Measurements from ENCODE around the gene PSME4.

DNA sequence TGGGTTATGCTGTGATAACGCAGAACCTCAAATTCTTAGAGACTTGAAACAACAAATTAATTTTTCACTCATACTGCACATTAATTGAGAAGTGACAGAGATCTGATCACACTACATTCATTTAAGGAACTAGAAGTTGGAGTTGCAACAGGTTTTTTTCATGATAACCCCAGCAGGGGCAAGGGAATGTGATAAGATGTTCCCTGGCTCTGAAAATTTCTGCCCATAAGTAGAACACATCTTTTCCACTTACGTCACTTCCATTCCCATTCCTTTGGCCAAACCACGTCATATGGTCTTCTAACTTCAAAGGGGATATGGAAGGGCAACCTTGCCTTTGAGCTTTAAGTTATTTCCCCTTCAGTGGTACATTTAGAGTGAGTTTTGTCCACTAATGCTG is 29.7 kb upstream of the PSME4 start:
- TF ChIP-seq POLR2A (IDR thresholded peaks at IDR 0.05): no peak
- TF ChIP-seq, protein P1, sequence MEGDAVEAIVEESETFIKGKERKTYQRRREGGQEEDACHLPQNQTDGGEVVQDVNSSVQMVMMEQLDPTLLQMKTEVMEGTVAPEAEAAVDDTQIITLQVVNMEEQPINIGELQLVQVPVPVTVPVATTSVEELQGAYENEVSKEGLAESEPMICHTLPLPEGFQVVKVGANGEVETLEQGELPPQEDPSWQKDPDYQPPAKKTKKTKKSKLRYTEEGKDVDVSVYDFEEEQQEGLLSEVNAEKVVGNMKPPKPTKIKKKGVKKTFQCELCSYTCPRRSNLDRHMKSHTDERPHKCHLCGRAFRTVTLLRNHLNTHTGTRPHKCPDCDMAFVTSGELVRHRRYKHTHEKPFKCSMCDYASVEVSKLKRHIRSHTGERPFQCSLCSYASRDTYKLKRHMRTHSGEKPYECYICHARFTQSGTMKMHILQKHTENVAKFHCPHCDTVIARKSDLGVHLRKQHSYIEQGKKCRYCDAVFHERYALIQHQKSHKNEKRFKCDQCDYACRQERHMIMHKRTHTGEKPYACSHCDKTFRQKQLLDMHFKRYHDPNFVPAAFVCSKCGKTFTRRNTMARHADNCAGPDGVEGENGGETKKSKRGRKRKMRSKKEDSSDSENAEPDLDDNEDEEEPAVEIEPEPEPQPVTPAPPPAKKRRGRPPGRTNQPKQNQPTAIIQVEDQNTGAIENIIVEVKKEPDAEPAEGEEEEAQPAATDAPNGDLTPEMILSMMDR (IDR thresholded peaks at IDR 0.05 in 8 of 11, conservative IDR thresholded peaks at IDR 0.05 in 3 of 11): no peak

Data from spleen (tissue), 7 donors.